Measurements from ENCODE around the gene ZBTB5. TPM values are rescaled to one million over a fixed set of nuclear protein-coding genes. Genes with fewer than 3 reads are reported as not detected.

ZBTB5 gene
- total RNA-seq, 1 experiment from 2014 or later, result 9.1 TPM

- H2BK120ac ChIP-seq (ENCODE audit: low read depth, low read length, poor library complexity, severe bottlenecking), result no peak overlapping the region
- no peak for TF ChIP-seq CTCF (conservative IDR thresholded peaks at IDR 0.05)
These were observed 56.1 kb downstream of the ZBTB5 start for GRCh38 chr9:37408933-37409710.

More at GRCh38 chr9:37408933-37409710, 56.1 kb downstream of the ZBTB5 start:
- no peak overlapping the region for H2BK20ac ChIP-seq (ENCODE audit: low read depth, low read length, poor library complexity, severe bottlenecking)
- H3K27me3 ChIP-seq (ENCODE audit: insufficient read depth, low read length), result no peaks in the 10 kb centered on the region
- H4K91ac ChIP-seq (ENCODE audit: insufficient read length, low read depth, low read length), result no peak overlapping the region
- no peak overlapping the region for H3K4ac ChIP-seq (ENCODE audit: low read depth, low read length)
- no peak overlapping the region for H2AK5ac ChIP-seq (ENCODE audit: insufficient read length, low read length)
- no peaks in the 10 kb centered on the region for H3K9me3 ChIP-seq (ENCODE audit: control insufficient read depth, low read depth, low read length)
- H2BK5ac ChIP-seq (ENCODE audit: insufficient read length, low read length), result no peak overlapping the region
- no peak overlapping the region for H3K4me3 Mint-ChIP-seq
- no peak overlapping the region for H3K27ac ChIP-seq (ENCODE audit: insufficient read length, low read depth, low read length)
- no peak overlapping the region for H3K18ac ChIP-seq (ENCODE audit: insufficient read length, low read depth, low read length)
- H2AFZ ChIP-seq (ENCODE audit: low read length), result no peak overlapping the region
- H3K79me2 ChIP-seq (ENCODE audit: insufficient read depth, low read length), result no peaks in the 10 kb centered on the region
- no peak overlapping the region for H3K56ac ChIP-seq (ENCODE audit: insufficient read length, low read depth, low read length)
- no peak overlapping the region for H3K4me2 ChIP-seq (ENCODE audit: insufficient read depth, insufficient read length, low read length)
- peaks cover 17 to 32% of the 10 kb centered on the region in 2 experiments for H3K4me1 Mint-ChIP-seq
- H3K4me1 ChIP-seq (ENCODE audit: insufficient read depth, low read length), result no peaks in the 10 kb centered on the region; the same call in 1 of the 2 replicates
- WGBS (ENCODE audit: extremely low coverage, insufficient read length, low lambda C conversion rate), result no CpG with 5 or more reads among the region's 22 CpGs
- H3K27me3 Mint-ChIP-seq (ENCODE audit: low read depth), result no peaks in the 10 kb centered on the region; the same call in 1 of the 2 replicates
- H4K20me1 ChIP-seq (ENCODE audit: control insufficient read depth, insufficient read depth, insufficient read length), result no peaks in the 10 kb centered on the region
- H4K5ac ChIP-seq (ENCODE audit: insufficient read length, low read depth, low read length), result no peak overlapping the region
- H3K79me1 ChIP-seq (ENCODE audit: insufficient read depth, low read depth, low read length, poor library complexity, severe bottlenecking), result no peaks in the 10 kb centered on the region
- no peak overlapping the region for H3K14ac ChIP-seq (ENCODE audit: insufficient read depth, low read length)
- H3K36me3 Mint-ChIP-seq (ENCODE audit: insufficient read depth in 1 of 3, low read depth in 3 of 3), result no peaks in the 10 kb centered on the region
- H2BK15ac ChIP-seq (ENCODE audit: low read depth, low read length), result no peak overlapping the region
- no peak overlapping the region for H3T11ph ChIP-seq (ENCODE audit: low read length)
- no peak overlapping the region for H4K8ac ChIP-seq (replicated peaks; ENCODE audit: insufficient read length, low read depth, low read length)
- no peaks in the 10 kb centered on the region for H3K23me2 ChIP-seq (ENCODE audit: insufficient read length, low read depth, low read length, poor library complexity, severe bottlenecking)
- H2BK12ac ChIP-seq (ENCODE audit: insufficient read length, low read depth, low read length), result no peak overlapping the region
- no peak overlapping the region for H3K9ac ChIP-seq (ENCODE audit: extremely low read depth, insufficient read length, low read length)
- no peak overlapping the region for H3K27ac Mint-ChIP-seq
- DNase-seq, result no peak
- H3K23ac ChIP-seq (ENCODE audit: insufficient read length, low read depth, low read length), result no peak overlapping the region
- no peaks in the 10 kb centered on the region for H3K9me3 Mint-ChIP-seq

Measured in H9 (cell line).